ENCODE measurements around the gene PGM3.

The PGM3 gene

GRCh38 chr6:83183082-83183828 is 9.8 kb downstream of the PGM3 start:
- no peak overlapping the region for H3K4me3 ChIP-seq (replicated peaks; ENCODE audit: low read depth, low read length)
- no peak for TF ChIP-seq CTCF (IDR thresholded peaks at IDR 0.05; ENCODE audit: low read depth, low read length, missing control alignments)
- DNase-seq (ENCODE audit: extremely low read depth, low read depth) = peak; percentile 39

- DNase-seq (ENCODE audit: extremely low read depth, low read depth) = no peak
- no peak for TF ChIP-seq CTCF (IDR thresholded peaks at IDR 0.05; ENCODE audit: low read depth, low read length, missing control alignments)
- H3K4me3 ChIP-seq (replicated peaks; ENCODE audit: low read depth, low read length) = no peak overlapping the region
Measured at GRCh38 chr6:83182114-83182513, 11.0 kb downstream of the PGM3 start.

- H3K4me3 ChIP-seq (replicated peaks; ENCODE audit: low read depth, low read length) = no peak overlapping the region
- TF ChIP-seq CTCF (IDR thresholded peaks at IDR 0.05; ENCODE audit: low read depth, low read length, missing control alignments) = no peak
- DNase-seq (ENCODE audit: extremely low read depth, low read depth) = no peak
Measured at GRCh38 chr6:83180426-83180950, 12.6 kb downstream of the PGM3 start.

GRCh38 chr6:83176246-83176645 is 16.8 kb downstream of the PGM3 start:
- H3K4me3 ChIP-seq (replicated peaks; ENCODE audit: low read depth, low read length) = no peak overlapping the region
- DNase-seq (ENCODE audit: extremely low read depth, low read depth) = no peak
- TF ChIP-seq CTCF (IDR thresholded peaks at IDR 0.05; ENCODE audit: low read depth, low read length, missing control alignments) = no peak

GRCh38 chr6:83169511-83169910 is 23.6 kb downstream of the PGM3 start:
- no peak overlapping the region for H3K4me3 ChIP-seq (replicated peaks; ENCODE audit: low read depth, low read length)
- no peak for TF ChIP-seq CTCF (IDR thresholded peaks at IDR 0.05; ENCODE audit: low read depth, low read length, missing control alignments)
- DNase-seq (ENCODE audit: extremely low read depth, low read depth) = no peak

GRCh38 chr6:83169106-83169505 is 24.0 kb downstream of the PGM3 start:
- DNase-seq (ENCODE audit: extremely low read depth, low read depth) = no peak
- no peak for TF ChIP-seq CTCF (IDR thresholded peaks at IDR 0.05; ENCODE audit: low read depth, low read length, missing control alignments)
- no peak overlapping the region for H3K4me3 ChIP-seq (replicated peaks; ENCODE audit: low read depth, low read length)

All from HFF-Myc (cell line).